Natural killer cell (primary cell): Measurements from ENCODE around the gene CNNM4. TPM values are rescaled to one million over a fixed set of nuclear protein-coding genes. Genes with fewer than 3 reads are reported as not detected.
A peak's percentile ranks its signal among the peaks of the same experiment; 100 is the strongest.

Experiments used
- ATAC-seq, 3 donors: fragments of 150-1000 bp in 2 of 3; fragments of 200-7000 bp in 1 of 3; cut with Tn5 transposase; 1 replicate in 1 of 3; 2 replicates in 2 of 3; pipeline ENCODE4 v1.10.0; 2021; ENCODE audit warnings: mild to moderate bottlenecking in 2 of 3, moderate library complexity in 2 of 3
- DNase-seq, 2 donors: peaks; one replicate each; pipeline versions ENCODE4 v3.0.0 to v3.0.0-alpha.2; 2013 to 2021; ENCODE audit warnings: mixed read lengths in 1 of 2
- H3K27ac ChIP-seq: one replicate; pipeline ENCODE4 v1.5.1; 2013; ENCODE audit warnings: mild to moderate bottlenecking, low read length
- H3K27me3 ChIP-seq: one replicate; pipeline ENCODE4 v1.6.1; 2013; ENCODE audit warnings: low read length; ENCODE audit not compliant: control insufficient read depth, insufficient read depth
- H3K36me3 ChIP-seq: one replicate; pipeline ENCODE4 v1.6.1; 2013; ENCODE audit warnings: low read length; ENCODE audit not compliant: control insufficient read depth, insufficient read depth
- H3K4me1 ChIP-seq: one replicate; pipeline ENCODE4 v1.6.1; 2013; ENCODE audit warnings: low read length; ENCODE audit not compliant: control insufficient read depth, insufficient read depth
- H3K4me3 ChIP-seq: one replicate; pipeline ENCODE4 v1.5.1; 2013; ENCODE audit warnings: low read length
- H3K9me3 ChIP-seq: one replicate; pipeline ENCODE4 v1.6.1; 2013; ENCODE audit warnings: low read length; ENCODE audit not compliant: control insufficient read depth, insufficient read depth
- H3K27ac Mint-ChIP-seq, 2 donors: one replicate each; pipeline ENCODE4 v1.8.0; 2022; ENCODE audit warnings: mild to moderate bottlenecking in 2 of 2, mixed read lengths in 2 of 2, moderate library complexity in 1 of 2
- H3K27me3 Mint-ChIP-seq, 2 donors: one replicate each; pipeline ENCODE4 v1.8.0; 2022; ENCODE audit warnings: low read depth in 2 of 2, mixed read lengths in 2 of 2
- H3K36me3 Mint-ChIP-seq: one replicate; pipeline ENCODE4 v1.8.0; 2022; ENCODE audit warnings: mixed read lengths
- H3K4me1 Mint-ChIP-seq, 2 donors: one replicate each; pipeline ENCODE4 v1.8.0; 2022; ENCODE audit warnings: mixed read lengths in 2 of 2
- H3K4me3 Mint-ChIP-seq: one replicate; pipeline ENCODE4 v1.8.0; 2022; ENCODE audit warnings: mild to moderate bottlenecking, moderate library complexity, mixed read lengths
- H3K9me3 Mint-ChIP-seq, 2 donors: one replicate each; pipeline ENCODE4 v1.8.0; 2022; ENCODE audit warnings: mixed read lengths in 2 of 2
- CTCF ChIP-seq: fragments of 200-600 bp; IDR thresholded peaks from one replicate; pipeline ENCODE4 v1.8.0; 2022; ENCODE audit warnings: antibody characterized with exemption
- WGBS: methylation state at CpG from one replicate; pipeline ENCODE4 v1.1.7; 2013; ENCODE audit warnings: missing lambda C conversion rate; ENCODE audit not compliant: insufficient coverage; 5-methylcytosine and 5-hydroxymethylcytosine counted together
- intact Hi-C: fragments of 100-400 bp; cut with micrococcal nuclease; formaldehyde crosslinking; loops from one replicate; pipeline ENCODE4 v1.14.2; 2022
- total RNA-seq, 4 donors: library from RNA; stranded (reverse); fragments of 120-200 nt in 1 of 4; gene quantifications; one replicate each; pipeline versions ENCODE4 v1.2.3 to v1.2.4, GENCODE V29; 2013 to 2022

CNNM4 gene
- total RNA-seq, 3 donors from 2014 or later (not counting 1 experiment from before 2014, with no cell fraction given) = 9.9 to 12.1 (median 10.7) TPM

GRCh38 chr2:96828436-96828835, 67.7 kb downstream of the CNNM4 start:
- H3K4me3 Mint-ChIP-seq = no peak overlapping the region
- no peaks in the 10 kb centered on the region for H3K9me3 ChIP-seq
- H3K36me3 Mint-ChIP-seq = peaks cover 14% of the 10 kb centered on the region
- peaks cover 75% of the 10 kb centered on the region for H3K36me3 ChIP-seq
- WGBS = 97% methylated on average over 14 of the region's 14 CpGs
- H3K4me1 ChIP-seq = no peaks in the 10 kb centered on the region
- no peaks in the 10 kb centered on the region for H3K27me3 Mint-ChIP-seq
- DNase-seq (no peak), ATAC-seq (no peak)
- H3K9me3 Mint-ChIP-seq = no peaks in the 10 kb centered on the region
- no peak for TF ChIP-seq CTCF
- no peaks in the 10 kb centered on the region for H3K27me3 ChIP-seq
- H3K4me1 Mint-ChIP-seq = peaks cover 0 to 16% of the 10 kb centered on the region in 2 donors
- intact Hi-C loops = no loop called here
- H3K27ac Mint-ChIP-seq = no peak overlapping the region
- no peak overlapping the region for H3K27ac ChIP-seq
- no peak overlapping the region for H3K4me3 ChIP-seq

GRCh38 chr2:96828874-96829273, 68.2 kb downstream of the CNNM4 start:
- Histone ChIP-seq H3K9me3 (no peaks in the 10 kb centered on the region), H3K4me3 (no peak overlapping the region), H3K27ac (no peak overlapping the region), H3K36me3 (peaks cover 74% of the 10 kb centered on the region), H3K27me3 (no peaks in the 10 kb centered on the region), H3K4me1 (no peaks in the 10 kb centered on the region)
- DNase-seq (no peak), ATAC-seq (no peak)
- WGBS = 97% methylated on average over 11 of the region's 13 CpGs
- Mint-ChIP-seq H3K27me3 (no peaks in the 10 kb centered on the region), H3K4me1 (peaks cover 0 to 16% of the 10 kb centered on the region in 2 donors), H3K9me3 (no peaks in the 10 kb centered on the region), H3K27ac (no peak overlapping the region), H3K4me3 (no peak overlapping the region), H3K36me3 (peaks cover 14% of the 10 kb centered on the region)
- intact Hi-C loops = no loop called here
- no peak for TF ChIP-seq CTCF

DNA sequence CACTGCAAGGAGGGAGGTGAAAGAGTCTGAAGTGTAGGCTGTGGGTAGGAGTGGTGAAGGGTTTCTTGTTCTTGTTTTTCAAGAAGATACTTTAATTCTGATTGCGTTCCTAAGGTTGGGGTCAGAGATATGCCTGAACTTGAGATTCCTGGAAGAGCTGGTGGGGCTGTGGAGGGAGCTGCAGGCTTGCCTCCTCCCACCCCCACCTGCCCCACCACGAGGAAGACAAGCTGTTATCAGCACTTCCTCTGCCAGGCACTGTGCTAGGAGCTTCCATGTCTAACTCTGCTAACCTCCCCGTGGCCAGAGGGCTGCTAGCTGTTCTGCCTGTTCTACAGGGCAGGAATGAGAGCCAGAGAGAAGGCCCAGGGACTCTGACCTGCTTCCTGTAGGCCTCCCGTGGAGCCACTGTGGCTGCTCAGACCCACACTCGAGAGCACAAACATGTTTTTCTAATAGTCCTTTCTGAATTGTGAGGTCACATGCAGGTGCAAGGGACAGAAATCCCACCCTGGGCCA, 69.4 kb downstream of the CNNM4 start:
- Histone ChIP-seq H3K27ac (no peak overlapping the region), H3K9me3 (no peaks in the 10 kb centered on the region), H3K27me3 (no peaks in the 10 kb centered on the region), H3K4me3 (no peak overlapping the region), H3K36me3 (peaks cover 75% of the 10 kb centered on the region), H3K4me1 (no peaks in the 10 kb centered on the region)
- no peak for TF ChIP-seq CTCF
- Mint-ChIP-seq H3K27ac (peak overlapping the region; percentile 3 to 15), H3K4me3 (no peak overlapping the region), H3K4me1 (peaks cover 0 to 8% of the 10 kb centered on the region in 2 donors), H3K36me3 (peaks cover 14% of the 10 kb centered on the region), H3K9me3 (no peaks in the 10 kb centered on the region), H3K27me3 (no peaks in the 10 kb centered on the region)
- intact Hi-C loops = loop anchor here (10.0 kb wide), 1 partner anchor 815 kb away; no protein-coding TSS in a partner anchor
- DNase-seq (no peak), ATAC-seq (no peak)
- WGBS = 77% methylated on average over 5 of the region's 5 CpGs

DNA sequence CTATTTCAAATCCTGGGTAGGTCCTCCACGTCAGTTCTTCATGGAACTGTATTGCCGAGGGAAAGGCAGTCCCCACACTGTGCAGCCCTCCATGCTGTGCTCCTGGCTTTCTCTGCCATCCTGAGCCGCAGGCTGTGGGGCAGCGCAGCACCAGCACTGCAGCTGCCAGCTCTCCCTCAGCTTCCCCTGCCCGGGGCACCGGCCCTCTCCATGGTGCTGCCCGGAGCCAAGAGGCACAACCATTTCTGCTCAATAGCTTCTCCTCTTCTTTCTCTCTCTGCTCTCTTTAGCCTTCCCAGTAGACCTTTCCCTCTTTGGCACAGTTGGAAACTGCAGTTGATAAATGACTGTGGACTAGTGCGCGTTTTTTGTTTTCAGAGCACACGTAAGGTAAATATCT, 71.0 kb downstream of the CNNM4 start:
- intact Hi-C loops = loop anchor here (10.0 kb wide), 1 partner anchor 817 kb away; no protein-coding TSS in a partner anchor
- no peak overlapping the region for H3K27ac Mint-ChIP-seq
- peaks cover 14% of the 10 kb centered on the region for H3K36me3 Mint-ChIP-seq
- DNase-seq (no peak), ATAC-seq (no peak)
- no peaks in the 10 kb centered on the region for H3K9me3 ChIP-seq
- H3K27me3 ChIP-seq = no peaks in the 10 kb centered on the region
- 95% methylated on average over 7 of the region's 10 CpGs for WGBS
- peaks cover 64% of the 10 kb centered on the region for H3K36me3 ChIP-seq
- H3K27ac ChIP-seq = no peak overlapping the region
- TF ChIP-seq CTCF = no peak
- H3K4me3 Mint-ChIP-seq = no peak overlapping the region
- peaks cover 0 to 8% of the 10 kb centered on the region in 2 donors for H3K4me1 Mint-ChIP-seq
- H3K27me3 Mint-ChIP-seq = no peaks in the 10 kb centered on the region
- no peak overlapping the region for H3K4me3 ChIP-seq
- H3K4me1 ChIP-seq = no peaks in the 10 kb centered on the region
- no peaks in the 10 kb centered on the region for H3K9me3 Mint-ChIP-seq
